ENCODE data around the gene JARID2. TPM values are rescaled to one million over a fixed set of nuclear protein-coding genes. Genes with fewer than 3 reads are reported as not detected.

Gene JARID2
- total RNA-seq, 1 experiment from 2014 or later, result 180 TPM

- TF ChIP-seq ZBTB43 (CRISPR knock-in tag; IDR thresholded peaks at IDR 0.05), result no peak
- TF ChIP-seq OVOL2 (CRISPR knock-in tag; IDR thresholded peaks at IDR 0.05; ENCODE audit: borderline replicate concordance), result no peak
- TF ChIP-seq SMAD4 (CRISPR knock-in tag; IDR thresholded peaks at IDR 0.05), result no peak
- no peak for TF ChIP-seq ZNF416 (CRISPR knock-in tag; IDR thresholded peaks at IDR 0.05)
- TF ChIP-seq KAT7 (CRISPR knock-in tag; IDR thresholded peaks at IDR 0.05; ENCODE audit: borderline replicate concordance), result no peak
These were observed 145.6 kb downstream of the JARID2 start (continued) for GRCh38 chr6:15391500-15391899.

- DNase-seq (ENCODE audit: low spot score), result no peak
- ATAC-seq, result no peak
- no peaks in the 10 kb centered on the region for H3K9me3 Mint-ChIP-seq
- H3K27me3 Mint-ChIP-seq (ENCODE audit: low read depth), result no peaks in the 10 kb centered on the region
- ChIA-PET POLR2A (interaction anchor here (1.0 kb wide), 1 partner anchor 19 kb away, joined by 3 read pairs; no protein-coding TSS in a partner anchor), CTCF (interaction anchor here (0.6 kb wide), 1 partner anchor 600 kb away, joined by 3 read pairs; no protein-coding TSS in a partner anchor)
- peak overlapping the region; percentile 66; the same call in 1 of the 2 replicates for H3K27ac Mint-ChIP-seq
- TF ChIP-seq ZNF671 (CRISPR knock-in tag; IDR thresholded peaks at IDR 0.05) (no peak), CBFB (CRISPR knock-in tag; IDR thresholded peaks at IDR 0.05; ENCODE audit: low read depth) (no peak), USF2 (CRISPR knock-in tag; IDR thresholded peaks at IDR 0.05) (no peak), E2F4 (CRISPR knock-in tag; IDR thresholded peaks at IDR 0.05; ENCODE audit: borderline replicate concordance, low read depth) (no peak), ATF2 (CRISPR knock-in tag; IDR thresholded peaks at IDR 0.05; ENCODE audit: borderline replicate concordance, low read depth) (no peak), FOXP4 (CRISPR knock-in tag; IDR thresholded peaks at IDR 0.05) (no peak), ATF3 (CRISPR knock-in tag; conservative IDR thresholded peaks at IDR 0.05) (no peak), TP53 (CRISPR knock-in tag; IDR thresholded peaks at IDR 0.05) (no peak), E2F1 (CRISPR knock-in tag; IDR thresholded peaks at IDR 0.05) (no peak), NFYB (CRISPR knock-in tag; conservative IDR thresholded peaks at IDR 0.05; ENCODE audit: low read depth) (no peak), ZNF121 (CRISPR knock-in tag; IDR thresholded peaks at IDR 0.05) (no peak), NFATC4 (CRISPR knock-in tag; IDR thresholded peaks at IDR 0.05) (no peak), MYBL2 (CRISPR knock-in tag; IDR thresholded peaks at IDR 0.05) (no peak), ELF4 (CRISPR knock-in tag; IDR thresholded peaks at IDR 0.05; ENCODE audit: low read depth) (no peak), OVOL2 (CRISPR knock-in tag; IDR thresholded peaks at IDR 0.05; ENCODE audit: borderline replicate concordance) (no peak)
- 0 out of 2 replicates have a peak, but pooled peaks cover 3% of the 10 kb centered on the region for H3K36me3 Mint-ChIP-seq
- H3K4me1 Mint-ChIP-seq, result peaks cover 85% of the 10 kb centered on the region
- H3K4me3 Mint-ChIP-seq, result no peak overlapping the region
These were observed 146.3 kb downstream of the JARID2 start for GRCh38 chr6:15392182-15392581.

Measured in WTC11 (cell line).